ENCODE results near the gene ACOT9. TPM values are rescaled to one million over a fixed set of nuclear protein-coding genes. Genes with fewer than 3 reads are reported as not detected.
"Not testable (repeated sequence)": the region's sequence is repeated elsewhere in the genome, so short reads cannot be mapped to it uniquely, and the experiment has no call there.

ACOT9 gene
- total RNA-seq, 1 donor from 2014 or later: 61.8 TPM

- peak overlapping the region; percentile 91 for H3K4me3 Mint-ChIP-seq
- H3K9me3 Mint-ChIP-seq: no peaks in the 10 kb centered on the region
- DNase-seq (ENCODE audit: low read depth, low spot score): no peak
- TF ChIP-seq CTCF (conservative IDR thresholded peaks at IDR 0.05): no peak
- H3K27me3 Mint-ChIP-seq (ENCODE audit: low read depth): no peaks in the 10 kb centered on the region
- peaks cover 29% of the 10 kb centered on the region for H3K4me1 Mint-ChIP-seq
- H3K36me3 Mint-ChIP-seq (ENCODE audit: low read depth): no peaks in the 10 kb centered on the region
- no peak overlapping the region for H3K27ac Mint-ChIP-seq (ENCODE audit: unreplicated experiment)
Observed at GRCh38 chrX:23666282-23666681, 76.8 kb downstream of the ACOT9 start.

- peaks cover 31% of the 10 kb centered on the region for H3K4me1 Mint-ChIP-seq
- H3K27ac Mint-ChIP-seq (ENCODE audit: unreplicated experiment): peak overlapping the region; percentile 23
- no peak for TF ChIP-seq CTCF (conservative IDR thresholded peaks at IDR 0.05)
- H3K36me3 Mint-ChIP-seq (ENCODE audit: low read depth): no peaks in the 10 kb centered on the region
- H3K9me3 Mint-ChIP-seq: no peaks in the 10 kb centered on the region
- peak overlapping the region; percentile 77 for H3K4me3 Mint-ChIP-seq
- no peak for DNase-seq (ENCODE audit: low read depth, low spot score)
- H3K27me3 Mint-ChIP-seq (ENCODE audit: low read depth): no peaks in the 10 kb centered on the region
Observed at GRCh38 chrX:23664496-23664895, 78.6 kb downstream of the ACOT9 start.

GRCh38 chrX:23662853-23663252 lies 80.2 kb downstream of the ACOT9 start:
- Mint-ChIP-seq H3K27ac (ENCODE audit: unreplicated experiment) (no peak overlapping the region), H3K27me3 (ENCODE audit: low read depth) (no peaks in the 10 kb centered on the region), H3K36me3 (ENCODE audit: low read depth) (no peaks in the 10 kb centered on the region), H3K4me1 (peaks cover 22% of the 10 kb centered on the region), H3K9me3 (no peaks in the 10 kb centered on the region), H3K4me3 (no peak overlapping the region)
- TF ChIP-seq CTCF (conservative IDR thresholded peaks at IDR 0.05): no peak
- DNase-seq (ENCODE audit: low read depth, low spot score): no peak

GRCh38 chrX:23662187-23662586 lies 80.9 kb downstream of the ACOT9 start:
- Mint-ChIP-seq H3K36me3 (ENCODE audit: low read depth) (no peaks in the 10 kb centered on the region), H3K27ac (ENCODE audit: unreplicated experiment) (no peak overlapping the region), H3K27me3 (ENCODE audit: low read depth) (no peaks in the 10 kb centered on the region), H3K4me1 (peaks cover 20% of the 10 kb centered on the region), H3K4me3 (no peak overlapping the region), H3K9me3 (no peaks in the 10 kb centered on the region)
- DNase-seq (ENCODE audit: low read depth, low spot score): no peak
- TF ChIP-seq CTCF (conservative IDR thresholded peaks at IDR 0.05): no peak

- Mint-ChIP-seq H3K9me3 (no peaks in the 10 kb centered on the region), H3K27me3 (ENCODE audit: low read depth) (no peaks in the 10 kb centered on the region), H3K4me3 (no peak overlapping the region), H3K36me3 (ENCODE audit: low read depth) (no peaks in the 10 kb centered on the region), H3K4me1 (peaks cover 15% of the 10 kb centered on the region), H3K27ac (ENCODE audit: unreplicated experiment) (no peak overlapping the region)
- no peak for DNase-seq (ENCODE audit: low read depth, low spot score)
- no peak for TF ChIP-seq CTCF (conservative IDR thresholded peaks at IDR 0.05)
Observed at GRCh38 chrX:23661671-23662070, 81.4 kb downstream of the ACOT9 start.

- no peak for DNase-seq (ENCODE audit: low read depth, low spot score)
- no peak overlapping the region for H3K27ac Mint-ChIP-seq (ENCODE audit: unreplicated experiment)
- TF ChIP-seq CTCF (conservative IDR thresholded peaks at IDR 0.05): no peak
- H3K9me3 Mint-ChIP-seq: no peaks in the 10 kb centered on the region
- no peaks in the 10 kb centered on the region for H3K27me3 Mint-ChIP-seq (ENCODE audit: low read depth)
- no peaks in the 10 kb centered on the region for H3K36me3 Mint-ChIP-seq (ENCODE audit: low read depth)
- no peak overlapping the region for H3K4me3 Mint-ChIP-seq
- peaks cover 7% of the 10 kb centered on the region for H3K4me1 Mint-ChIP-seq
Observed at GRCh38 chrX:23660766-23661132, 82.3 kb downstream of the ACOT9 start.

GRCh38 chrX:23660083-23660765 lies 82.9 kb downstream of the ACOT9 start:
- not testable (repeated sequence) for H3K36me3 Mint-ChIP-seq (ENCODE audit: low read depth); H3K9me3 Mint-ChIP-seq; H3K4me3 Mint-ChIP-seq; H3K27me3 Mint-ChIP-seq (ENCODE audit: low read depth); H3K4me1 Mint-ChIP-seq; H3K27ac Mint-ChIP-seq (ENCODE audit: unreplicated experiment); DNase-seq (ENCODE audit: low read depth, low spot score)
